IPS-20b (cell line): ENCODE measurements around the gene FUT9.

Experiments used
- H3K27ac ChIP-seq: one replicate; pipeline ENCODE4 v1.5.1; 2013; ENCODE audit warnings: low read length
- H3K27me3 ChIP-seq: 2 replicates; pipeline ENCODE4 v1.6.1; 2013; ENCODE audit warnings: mild to moderate bottlenecking, low read length, inconsistent platforms; ENCODE audit not compliant: insufficient read depth
- H3K36me3 ChIP-seq: 2 replicates; pipeline ENCODE4 v1.6.1; 2013; ENCODE audit warnings: low read depth, mild to moderate bottlenecking, inconsistent platforms, low read length, moderate library complexity; ENCODE audit not compliant: insufficient read depth
- H3K4me1 ChIP-seq: 2 replicates; pipeline ENCODE4 v1.6.1; 2013; ENCODE audit warnings: mild to moderate bottlenecking, control low read depth, inconsistent platforms, low read length, moderate library complexity; ENCODE audit not compliant: insufficient read depth
- H3K4me3 ChIP-seq: 2 replicates; pipeline ENCODE4 v1.5.1; 2013; ENCODE audit warnings: mild to moderate bottlenecking, low read length, inconsistent platforms
- H3K9ac ChIP-seq: 2 replicates; pipeline ENCODE4 v1.6.1; 2013; ENCODE audit warnings: low read depth, mild to moderate bottlenecking, inconsistent platforms, low read length, moderate library complexity
- H3K9me3 ChIP-seq: 2 replicates; pipeline ENCODE4 v1.6.1; 2013; ENCODE audit warnings: mild to moderate bottlenecking, low read depth, low read length, inconsistent platforms; ENCODE audit not compliant: insufficient read depth

FUT9 gene

GRCh38 chr6:96186516-96187195, 170.9 kb downstream of the FUT9 start:
- H3K4me1 ChIP-seq: peaks cover 26% of the 10 kb centered on the region
- H3K36me3 ChIP-seq: no peaks in the 10 kb centered on the region
- no peak overlapping the region for H3K27ac ChIP-seq
- H3K9ac ChIP-seq: no peak overlapping the region
- H3K27me3 ChIP-seq: no peaks in the 10 kb centered on the region
- H3K9me3 ChIP-seq: no peaks in the 10 kb centered on the region
- H3K4me3 ChIP-seq: no peak overlapping the region

DNA sequence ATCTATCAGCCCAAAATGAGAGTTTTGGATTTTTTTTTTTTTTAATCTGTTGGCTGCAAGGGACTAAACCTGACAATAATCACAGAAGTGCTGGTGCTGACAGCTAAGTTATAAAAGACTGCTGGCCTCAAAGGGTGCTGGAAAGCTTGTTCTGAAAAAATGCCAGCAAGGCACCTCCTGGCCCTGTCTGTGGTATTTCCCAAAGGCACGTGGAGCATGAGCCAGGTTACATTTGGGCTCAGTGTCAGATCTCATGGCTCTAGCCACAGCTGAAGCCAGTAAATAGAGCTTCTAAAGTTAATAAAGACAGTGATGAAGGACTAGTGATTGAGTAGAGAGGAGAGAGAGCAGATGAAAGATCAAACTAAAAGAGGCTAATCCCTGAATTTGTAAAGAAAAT, 178.9 kb downstream of the FUT9 start:
- Histone ChIP-seq H3K4me3 (no peak overlapping the region), H3K36me3 (no peaks in the 10 kb centered on the region), H3K9me3 (no peaks in the 10 kb centered on the region), H3K4me1 (no peaks in the 10 kb centered on the region), H3K27ac (no peak overlapping the region), H3K27me3 (no peaks in the 10 kb centered on the region), H3K9ac (no peak overlapping the region)

GRCh38 chr6:96195272-96195671, 179.5 kb downstream of the FUT9 start:
- no peak overlapping the region for H3K4me3 ChIP-seq
- H3K9ac ChIP-seq: no peak overlapping the region
- no peaks in the 10 kb centered on the region for H3K4me1 ChIP-seq
- no peaks in the 10 kb centered on the region for H3K36me3 ChIP-seq
- H3K27me3 ChIP-seq: no peaks in the 10 kb centered on the region
- no peaks in the 10 kb centered on the region for H3K9me3 ChIP-seq
- no peak overlapping the region for H3K27ac ChIP-seq

DNA sequence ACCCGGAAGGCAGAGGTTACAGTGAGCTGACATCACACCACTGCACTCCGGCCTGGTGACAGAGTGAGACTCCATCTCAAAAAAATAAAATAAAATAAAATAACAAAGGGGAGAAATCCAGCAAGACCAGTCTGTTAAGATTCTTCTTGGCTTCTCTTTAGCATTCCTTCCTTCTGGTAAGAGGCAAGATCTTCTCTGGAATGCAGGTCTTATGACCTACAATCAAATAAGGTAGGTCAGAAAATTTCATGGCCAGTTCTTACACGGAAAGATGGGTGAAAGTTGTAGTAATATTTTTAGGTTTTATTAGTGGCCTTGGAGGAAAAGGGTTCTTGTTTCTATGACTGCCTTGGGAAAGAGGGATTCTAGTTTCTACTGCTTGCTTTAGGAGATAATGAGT, 180.9 kb downstream of the FUT9 start:
- Histone ChIP-seq H3K4me3 (peak overlapping the region; percentile 18; the same call in 1 of the 2 replicates), H3K36me3 (no peaks in the 10 kb centered on the region), H3K9ac (peak overlapping the region; percentile 26; the same call in 1 of the 2 replicates), H3K4me1 (no peaks in the 10 kb centered on the region), H3K9me3 (no peaks in the 10 kb centered on the region), H3K27me3 (no peaks in the 10 kb centered on the region), H3K27ac (no peak overlapping the region)

GRCh38 chr6:96197241-96197640, 181.5 kb downstream of the FUT9 start:
- H3K27ac ChIP-seq: no peak overlapping the region
- H3K4me3 ChIP-seq: no peak overlapping the region
- no peaks in the 10 kb centered on the region for H3K27me3 ChIP-seq
- no peaks in the 10 kb centered on the region for H3K4me1 ChIP-seq
- H3K36me3 ChIP-seq: no peaks in the 10 kb centered on the region
- H3K9me3 ChIP-seq: no peaks in the 10 kb centered on the region
- peak overlapping the region; percentile 26; the same call in 1 of the 2 replicates for H3K9ac ChIP-seq

DNA sequence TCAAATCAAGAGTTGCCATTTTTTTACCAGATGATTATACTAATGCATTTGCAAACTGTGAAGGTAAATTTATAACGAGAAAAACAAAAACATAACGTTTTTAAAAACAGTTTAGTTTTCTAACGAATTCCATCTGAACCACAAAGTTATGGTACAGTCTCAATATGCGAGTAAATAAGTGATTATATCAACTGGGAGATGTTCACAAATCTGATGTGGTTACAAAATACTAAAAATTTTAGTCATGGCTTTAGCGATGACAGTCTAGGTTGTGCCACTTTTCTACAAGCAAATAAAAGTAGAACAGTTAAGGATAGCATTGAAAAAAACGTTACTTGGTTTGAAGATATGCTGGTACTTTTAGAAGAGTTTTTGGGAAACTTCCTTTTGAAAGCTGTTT, 186.8 kb downstream of the FUT9 start:
- no peak overlapping the region for H3K9ac ChIP-seq

GRCh38 chr6:96211341-96211740, 195.6 kb downstream of the FUT9 start:
- H3K27ac ChIP-seq: no peak overlapping the region
- no peaks in the 10 kb centered on the region for H3K9me3 ChIP-seq
- H3K27me3 ChIP-seq: no peaks in the 10 kb centered on the region
- peaks cover 6% of the 10 kb centered on the region; the same call in 1 of the 2 replicates for H3K4me1 ChIP-seq
- H3K9ac ChIP-seq: no peak overlapping the region
- H3K4me3 ChIP-seq: no peak overlapping the region
- no peaks in the 10 kb centered on the region for H3K36me3 ChIP-seq

More for the DNA sequence above, 186.8 kb downstream of the FUT9 start:
- Histone ChIP-seq H3K9me3 (no peaks in the 10 kb centered on the region), H3K36me3 (no peaks in the 10 kb centered on the region), H3K4me3 (no peak overlapping the region), H3K27me3 (no peaks in the 10 kb centered on the region), H3K27ac (no peak overlapping the region), H3K4me1 (no peaks in the 10 kb centered on the region)

DNA sequence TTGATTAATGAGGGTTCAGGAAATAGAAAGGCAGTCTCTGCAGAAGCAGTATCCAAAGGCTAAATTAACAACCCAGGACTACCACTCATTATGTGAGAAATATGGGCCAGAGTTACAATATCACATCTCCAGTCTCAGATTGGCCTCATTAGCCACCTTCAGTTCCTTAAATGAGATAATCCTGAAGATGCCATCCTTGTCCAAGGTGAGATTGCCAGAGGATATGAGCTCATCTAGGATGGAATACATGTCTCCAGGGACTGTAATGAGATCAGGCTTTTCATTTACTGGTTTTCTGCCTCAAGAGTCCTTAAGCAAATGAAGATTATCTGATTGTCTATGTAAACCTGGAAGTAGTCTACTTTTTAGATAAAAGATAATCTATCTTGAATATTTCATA, 196.3 kb downstream of the FUT9 start:
- peaks cover 6% of the 10 kb centered on the region; the same call in 1 of the 2 replicates for H3K4me1 ChIP-seq
- no peak overlapping the region for H3K9ac ChIP-seq
- no peaks in the 10 kb centered on the region for H3K27me3 ChIP-seq
- no peaks in the 10 kb centered on the region for H3K9me3 ChIP-seq
- no peaks in the 10 kb centered on the region for H3K36me3 ChIP-seq
- H3K4me3 ChIP-seq: no peak overlapping the region
- no peak overlapping the region for H3K27ac ChIP-seq

DNA sequence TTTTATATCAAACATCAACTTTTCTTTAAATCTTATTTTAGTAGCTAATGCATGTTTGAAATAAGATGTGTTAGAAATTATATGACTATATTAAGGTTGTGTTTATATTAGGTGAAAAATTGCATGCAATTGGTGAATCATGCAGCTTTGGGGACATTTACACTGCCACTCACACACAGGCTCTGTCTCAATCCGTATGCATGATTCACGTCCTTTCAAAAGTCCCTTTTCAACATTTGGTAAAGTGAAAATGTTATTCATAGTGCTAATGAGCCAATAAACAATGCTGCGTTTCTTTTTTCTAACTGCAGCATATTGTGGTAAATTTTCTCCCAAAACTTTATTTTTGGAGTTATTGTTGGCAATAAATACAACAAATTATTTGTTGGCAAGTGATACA, 198.0 kb downstream of the FUT9 start:
- Histone ChIP-seq H3K9me3 (no peaks in the 10 kb centered on the region), H3K27ac (no peak overlapping the region), H3K4me3 (no peak overlapping the region), H3K27me3 (no peaks in the 10 kb centered on the region), H3K4me1 (peaks cover 6% of the 10 kb centered on the region; the same call in 1 of the 2 replicates), H3K36me3 (no peaks in the 10 kb centered on the region), H3K9ac (no peak overlapping the region)

- Histone ChIP-seq H3K27ac (peak overlapping the region; percentile 6), H3K4me1 (peaks cover 16% of the 10 kb centered on the region; the same call in 1 of the 2 replicates), H3K4me3 (peak overlapping the region; percentile 46; the same call in 1 of the 2 replicates), H3K9me3 (no peaks in the 10 kb centered on the region), H3K36me3 (no peaks in the 10 kb centered on the region), H3K9ac (no peak overlapping the region), H3K27me3 (no peaks in the 10 kb centered on the region)
These were observed 207.9 kb downstream of the FUT9 start for GRCh38 chr6:96223695-96224094.

DNA sequence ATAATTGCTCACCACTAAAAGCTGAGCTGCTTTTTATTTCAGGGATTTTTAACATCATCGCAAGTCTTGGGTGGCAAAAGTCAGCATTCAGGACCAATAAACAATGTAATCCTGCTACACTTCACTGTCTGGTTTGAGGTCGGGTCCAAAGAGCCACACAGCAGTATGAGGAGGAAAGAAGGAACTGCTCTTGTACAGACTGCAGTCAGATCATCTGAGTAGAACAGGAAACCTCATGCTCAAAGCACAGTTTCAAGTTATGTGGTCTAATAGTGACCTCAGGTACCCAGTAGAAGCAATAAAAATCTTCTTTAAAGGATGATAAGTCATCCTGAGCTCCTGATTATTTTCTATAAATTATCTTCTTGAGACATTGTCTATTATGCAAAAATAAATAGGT, 211.4 kb downstream of the FUT9 start:
- H3K9me3 ChIP-seq: no peaks in the 10 kb centered on the region
- no peak overlapping the region for H3K27ac ChIP-seq
- no peak overlapping the region for H3K9ac ChIP-seq
- peaks cover 16% of the 10 kb centered on the region; the same call in 1 of the 2 replicates for H3K4me1 ChIP-seq
- no peak overlapping the region for H3K4me3 ChIP-seq
- no peaks in the 10 kb centered on the region for H3K27me3 ChIP-seq
- no peaks in the 10 kb centered on the region for H3K36me3 ChIP-seq

DNA sequence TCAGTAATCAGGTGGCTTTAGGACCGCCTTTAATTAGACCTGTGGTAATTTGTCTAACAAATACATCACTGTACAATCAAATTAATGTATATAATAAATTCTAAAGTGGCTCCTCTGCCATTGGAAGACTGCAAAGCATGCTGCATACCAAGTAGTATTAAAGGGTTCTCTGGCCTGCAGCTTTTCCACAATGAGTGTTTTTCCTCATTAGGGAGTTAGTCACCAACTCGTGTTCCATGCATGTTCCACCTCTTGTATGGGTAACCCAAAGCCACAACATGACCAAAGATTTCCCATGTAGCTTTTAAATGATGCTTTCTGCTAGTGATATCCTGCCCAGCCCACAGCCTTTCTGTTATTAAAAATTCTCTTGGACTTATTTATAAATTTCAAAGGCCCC, 218.7 kb downstream of the FUT9 start:
- no peak overlapping the region for H3K9ac ChIP-seq
- H3K4me3 ChIP-seq: no peak overlapping the region
- no peaks in the 10 kb centered on the region for H3K9me3 ChIP-seq
- no peaks in the 10 kb centered on the region for H3K36me3 ChIP-seq
- no peaks in the 10 kb centered on the region for H3K27me3 ChIP-seq
- peaks cover 4% of the 10 kb centered on the region; the same call in 1 of the 2 replicates for H3K4me1 ChIP-seq
- no peak overlapping the region for H3K27ac ChIP-seq
